Fibroblast of upper back skin (primary cell): ENCODE data around the gene MT1M.
A peak's percentile ranks its signal among the peaks of the same experiment; 100 is the strongest.
"Not testable (repeated sequence)": the region's sequence is repeated elsewhere in the genome, so short reads cannot be mapped to it uniquely, and the experiment has no call there.

Experiments used
- DNase-seq: peaks from one replicate; pipeline ENCODE4 v3.0.0-alpha.2; 2013

Gene MT1M

GRCh38 chr16:56632156-56632847, at the start of gene MT1M:
Gene MT1M (plus strand): TSS chr16:56632659. CDS start chr16:56632732, 73 bp downstream.
- DNase-seq = no peak

- not testable (repeated sequence) for DNase-seq
Observed at GRCh38 chr16:56582911-56583310, 49.5 kb upstream of the MT1M start.

- DNase-seq = no peak
Observed at GRCh38 chr16:56583351-56584168, 48.9 kb upstream of the MT1M start.

- no peak for DNase-seq
Observed at GRCh38 chr16:56584276-56584675, 48.2 kb upstream of the MT1M start.

- no peak for DNase-seq
Observed at GRCh38 chr16:56588781-56589140, 43.7 kb upstream of the MT1M start.

GRCh38 chr16:56589141-56590039, 43.1 kb upstream of the MT1M start, which contains the start of gene MT3:
Gene MT3 (plus strand): TSS chr16:56589528. CDS start chr16:56589591, 63 bp downstream.
- DNase-seq = no peak

- no peak for DNase-seq
Observed at GRCh38 chr16:56591377-56592060, 40.9 kb upstream of the MT1M start.

- DNase-seq = no peak
Observed at GRCh38 chr16:56593573-56594291, 38.7 kb upstream of the MT1M start.

- no peak for DNase-seq
Observed at GRCh38 chr16:56594292-56594619, 38.2 kb upstream of the MT1M start.

GRCh38 chr16:56600398-56600999, 32.0 kb upstream of the MT1M start:
- DNase-seq = peak; percentile 63

GRCh38 chr16:56601325-56601724, 31.1 kb upstream of the MT1M start:
- no peak for DNase-seq

- DNase-seq = peak; percentile 43
Observed at GRCh38 chr16:56603589-56603988, 28.9 kb upstream of the MT1M start.

GRCh38 chr16:56604966-56605365, 27.5 kb upstream of the MT1M start:
- no peak for DNase-seq

GRCh38 chr16:56605475-56605874, 27.0 kb upstream of the MT1M start:
- no peak for DNase-seq

GRCh38 chr16:56606071-56606475, 26.4 kb upstream of the MT1M start:
- DNase-seq = peak; percentile 83

GRCh38 chr16:56606476-56607108, 25.9 kb upstream of the MT1M start:
- peak; percentile 69 for DNase-seq

GRCh38 chr16:56607109-56607618, 25.3 kb upstream of the MT1M start:
- peak; percentile 99 for DNase-seq

- no peak for DNase-seq
Observed at GRCh38 chr16:56607675-56608042, 24.8 kb upstream of the MT1M start.

GRCh38 chr16:56608043-56608875, 24.2 kb upstream of the MT1M start, which contains the start of gene MT2A:
Gene MT2A (plus strand): TSS chr16:56608584. CDS start chr16:56608656, 72 bp downstream.
- peak; percentile 96 for DNase-seq
